Fibroblast of skin of abdomen (primary cell): Measurements from ENCODE around the gene RSRC1.
A peak's percentile ranks its signal among the peaks of the same experiment; 100 is the strongest.
"Not testable (repeated sequence)": the region's sequence is repeated elsewhere in the genome, so short reads cannot be mapped to it uniquely, and the experiment has no call there.

Experiments used
- DNase-seq: peaks from one replicate; pipeline ENCODE4 v3.0.0-alpha.2; 2013

The RSRC1 gene

DNA sequence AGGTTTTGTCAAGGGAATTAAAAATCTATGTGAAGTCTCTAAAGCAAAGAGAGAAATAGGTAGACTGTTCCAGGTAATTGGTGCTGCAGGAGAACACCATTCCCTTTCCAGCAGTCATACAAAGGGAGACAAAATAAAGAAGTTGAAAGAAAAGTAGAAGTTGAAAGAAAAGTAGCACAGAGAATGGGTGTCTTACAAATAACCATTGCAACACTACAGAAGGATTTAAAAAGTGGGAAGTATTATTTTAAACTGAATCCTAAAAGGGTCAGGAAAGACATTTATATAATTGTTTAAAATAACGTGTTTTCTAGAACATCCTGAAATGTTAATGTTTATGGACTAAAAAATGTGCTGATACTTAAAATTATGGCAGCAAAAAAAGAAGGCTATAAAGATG lies 223.8 kb downstream of the RSRC1 start:
- DNase-seq, result no peak

DNA sequence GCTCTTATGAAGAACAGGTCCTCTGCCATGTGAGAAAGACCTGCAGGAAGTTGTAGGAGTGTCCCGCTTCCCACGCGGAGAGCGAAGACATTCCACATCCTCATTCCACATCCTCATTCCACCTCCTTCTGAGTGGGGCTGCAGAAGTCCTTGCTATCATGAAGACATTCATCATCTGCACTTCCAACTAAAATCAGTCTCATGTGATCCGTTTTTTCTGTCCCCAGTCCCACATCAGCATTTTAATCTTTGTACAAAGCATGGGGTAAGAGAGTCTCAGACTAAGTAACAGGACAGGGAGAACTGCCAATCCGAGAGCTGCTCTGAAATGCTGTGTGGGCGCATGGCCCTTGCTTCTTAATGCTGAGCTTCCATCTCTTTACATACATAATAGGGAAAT lies 227.2 kb downstream of the RSRC1 start:
- no peak for DNase-seq

DNA sequence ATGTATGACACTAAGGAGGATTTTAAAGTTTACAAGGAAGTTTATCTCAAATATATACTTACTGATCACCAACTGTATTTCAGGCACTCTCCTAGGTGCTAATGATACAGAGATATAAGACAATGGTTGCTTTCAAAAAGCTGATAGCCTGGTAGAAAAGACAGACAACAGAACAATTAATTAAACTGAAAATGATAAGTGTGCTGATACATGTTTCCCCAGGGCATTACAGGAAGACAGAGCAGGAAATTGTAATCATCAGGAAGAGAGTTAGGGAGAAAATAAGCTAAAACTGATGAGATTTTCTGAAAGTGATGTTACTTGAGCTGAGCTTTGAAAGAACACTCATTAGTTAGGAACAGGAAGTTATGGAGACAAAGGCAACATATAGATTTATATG lies 229.7 kb downstream of the RSRC1 start:
- no peak for DNase-seq

DNA sequence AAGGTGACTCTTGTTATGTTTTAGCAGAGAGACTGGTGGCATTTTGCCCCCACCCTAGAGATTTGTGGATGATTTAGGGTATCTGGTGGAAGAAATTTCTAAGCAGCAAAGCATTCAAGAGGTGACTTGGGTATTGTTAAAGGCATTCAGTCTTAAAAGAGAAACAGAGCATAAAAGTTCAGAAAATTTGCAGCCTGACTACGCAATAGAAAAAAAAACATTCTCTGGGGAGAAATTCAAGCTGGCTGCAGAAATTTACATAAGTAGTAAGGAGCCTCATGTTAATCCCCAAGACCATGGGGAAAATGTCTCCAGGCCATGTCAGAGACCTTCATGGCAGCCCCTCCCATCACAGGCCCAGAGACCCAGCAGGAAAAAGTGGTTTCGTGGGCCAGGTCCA lies 231.1 kb downstream of the RSRC1 start:
- DNase-seq, result not testable (repeated sequence)

GRCh38 chr3:158347966-158348365 lies 238.1 kb downstream of the RSRC1 start:
- peak; percentile 12 for DNase-seq

DNA sequence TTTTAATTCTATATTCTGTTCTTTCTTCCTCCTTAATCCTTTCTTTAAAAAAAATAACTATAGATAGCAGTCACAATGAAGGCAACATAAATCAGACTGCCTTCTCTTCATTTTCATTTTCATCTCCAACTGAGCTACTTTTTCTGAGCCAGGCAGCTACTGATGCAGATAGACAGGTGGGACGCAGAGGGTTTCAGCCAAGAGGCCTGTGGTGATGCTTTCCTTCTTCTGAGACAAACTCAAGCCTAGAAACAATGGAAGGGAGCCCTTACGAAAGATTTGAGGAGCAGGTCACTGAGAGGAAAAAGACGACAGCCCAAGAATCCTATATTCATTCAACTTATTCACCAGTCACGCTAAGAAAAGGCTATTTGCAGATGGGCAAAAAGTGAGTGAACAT lies 241.1 kb downstream of the RSRC1 start:
- no peak for DNase-seq

DNA sequence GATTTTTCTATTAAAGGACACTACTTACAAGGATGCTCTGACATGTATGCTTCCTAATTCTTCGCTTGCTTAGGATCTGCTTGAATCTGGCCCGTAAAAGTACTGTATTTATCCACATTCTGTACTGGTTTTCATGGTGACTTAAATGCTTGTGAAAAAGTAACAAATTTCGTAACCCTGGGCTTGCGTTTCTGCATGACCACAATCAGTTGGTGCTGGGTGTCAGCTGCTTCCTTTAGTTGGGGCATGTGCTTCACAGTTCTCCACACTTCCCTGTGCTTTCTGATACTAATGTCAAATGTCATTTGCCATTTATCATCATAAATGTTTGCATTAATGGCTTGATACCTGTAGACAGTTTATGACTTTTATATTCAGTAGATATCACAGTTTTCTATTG lies 242.7 kb downstream of the RSRC1 start:
- no peak for DNase-seq

DNA sequence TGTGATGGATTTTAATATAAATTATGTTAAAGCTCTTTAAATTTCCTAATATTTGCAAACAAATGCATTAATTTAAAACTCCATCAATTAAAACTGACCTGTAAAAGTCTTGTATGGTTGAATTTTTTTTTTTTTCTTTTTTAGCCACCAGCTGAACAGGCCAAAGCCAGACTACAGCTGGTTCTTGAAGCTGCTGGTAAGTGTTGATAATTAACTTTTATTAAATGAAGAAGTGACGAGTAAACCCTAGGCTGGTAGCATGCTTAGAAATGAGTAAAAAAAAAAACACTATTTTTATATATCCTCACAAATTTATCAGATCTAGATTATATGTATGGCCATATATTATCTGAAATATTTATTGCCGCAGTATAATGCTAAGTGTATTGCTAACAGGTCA lies 244.8 kb downstream of the RSRC1 start:
- DNase-seq, result no peak

- DNase-seq, result no peak
Observed at GRCh38 chr3:158355623-158356588, 246.0 kb downstream of the RSRC1 start.

- no peak for DNase-seq
Observed at GRCh38 chr3:158359339-158359738, 249.4 kb downstream of the RSRC1 start.

- DNase-seq, result no peak
Observed at GRCh38 chr3:158360756-158361448, 251.0 kb downstream of the RSRC1 start.

DNA sequence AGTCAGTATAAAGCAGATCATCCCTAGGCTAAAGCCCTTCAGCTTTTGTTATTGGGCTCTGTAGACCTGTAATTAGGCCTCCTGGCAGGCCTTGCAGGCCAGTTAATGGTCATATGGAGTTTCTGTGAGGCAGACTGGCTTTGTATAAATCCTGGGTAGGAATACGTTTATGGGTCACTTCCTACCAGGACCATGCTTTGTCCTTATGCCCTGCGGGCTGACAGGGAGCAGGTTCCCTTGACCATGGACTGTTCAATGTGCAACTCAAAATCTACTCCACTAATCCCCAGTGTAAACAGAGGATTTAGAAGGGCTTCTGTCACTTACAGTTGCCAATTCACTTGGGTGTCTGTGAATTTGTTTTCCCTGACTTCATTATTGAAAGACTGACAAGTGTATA lies 258.4 kb downstream of the RSRC1 start:
- DNase-seq, result no peak

DNA sequence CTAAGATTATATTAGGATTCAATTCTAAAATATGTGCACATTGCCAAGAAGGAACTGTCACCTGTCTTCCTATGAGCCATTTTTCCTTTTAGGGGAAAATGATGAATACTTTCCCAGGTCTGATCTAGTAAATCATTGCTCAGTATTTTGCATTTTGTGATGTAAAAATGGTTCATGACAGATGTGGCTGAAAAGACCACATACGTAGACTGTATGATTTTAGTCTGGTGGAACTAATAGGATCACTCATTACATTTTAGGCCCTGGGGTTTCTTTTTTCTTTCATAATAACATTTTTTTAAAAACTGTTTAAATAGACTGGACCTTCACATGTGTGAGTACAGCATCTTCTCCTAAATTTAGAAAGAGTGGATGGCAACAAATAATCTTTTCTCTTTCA lies 259.4 kb downstream of the RSRC1 start:
- DNase-seq, result no peak

GRCh38 chr3:158379517-158379916 lies 269.6 kb downstream of the RSRC1 start:
- DNase-seq, result no peak

DNA sequence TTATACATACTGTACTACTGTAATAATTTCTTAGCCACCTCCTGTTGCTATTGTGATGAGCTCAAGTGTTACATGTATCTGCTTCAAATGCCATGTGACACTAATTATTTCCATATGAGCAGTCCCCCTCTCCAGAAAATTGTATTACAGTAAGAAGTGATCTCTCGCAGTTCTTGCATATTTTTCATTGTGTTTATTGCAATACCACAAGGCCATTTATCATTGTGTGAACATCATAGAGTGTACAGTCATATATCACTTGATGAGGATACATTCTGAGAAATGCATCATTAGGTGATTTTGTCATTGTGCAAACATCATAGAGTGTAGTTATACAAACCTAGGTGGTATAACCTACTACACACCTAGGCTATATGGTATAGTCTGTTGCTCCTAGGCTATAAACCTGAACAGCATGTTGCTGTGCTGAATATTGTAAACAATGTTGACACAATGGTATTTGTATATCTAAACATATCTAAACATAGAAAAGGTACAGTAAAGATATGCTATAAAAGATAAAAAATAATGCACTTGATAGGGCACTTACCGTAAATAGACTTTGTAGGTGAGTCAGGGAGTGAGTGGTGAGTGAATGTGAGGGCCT lies 271.5 kb downstream of the RSRC1 start:
- peak; percentile 77 for DNase-seq

DNA sequence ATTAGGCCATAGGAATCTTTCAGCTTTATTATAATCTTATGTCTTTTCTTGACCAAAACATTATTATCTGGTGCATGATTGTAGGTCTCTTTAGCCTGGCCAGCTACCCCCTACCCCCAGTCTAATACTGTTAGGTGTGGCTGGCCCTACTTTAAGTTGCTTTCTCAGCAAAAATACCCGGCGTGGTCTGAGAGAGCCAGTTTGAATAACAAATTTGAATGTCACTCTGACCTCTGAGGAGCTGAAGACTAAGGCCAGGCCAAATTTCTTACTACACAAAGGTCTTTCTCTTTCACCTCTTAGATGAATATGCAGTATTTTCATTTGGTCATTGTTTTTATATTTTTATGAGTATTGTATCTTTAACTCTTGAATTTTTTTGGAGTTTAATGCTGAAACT lies 272.6 kb downstream of the RSRC1 start:
- no peak for DNase-seq

DNA sequence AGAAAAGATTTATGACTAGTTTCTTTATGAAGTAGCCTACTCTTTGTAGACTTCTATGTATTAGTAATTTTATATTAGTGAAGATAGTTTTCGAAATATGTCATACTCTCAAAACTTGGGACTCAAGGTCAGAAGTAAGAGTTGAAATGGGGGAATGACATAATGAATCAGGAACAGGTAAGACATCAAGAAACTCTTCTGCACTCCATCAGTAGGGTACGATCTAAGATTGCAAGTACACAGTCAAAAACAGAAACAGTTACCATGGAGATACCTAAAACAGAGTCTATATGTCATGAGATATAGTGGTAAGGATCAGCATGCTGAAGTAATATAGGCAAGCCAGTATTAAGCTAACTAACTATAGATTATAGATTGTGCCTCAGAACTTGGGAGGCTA lies 274.1 kb downstream of the RSRC1 start:
- DNase-seq, result no peak

DNA sequence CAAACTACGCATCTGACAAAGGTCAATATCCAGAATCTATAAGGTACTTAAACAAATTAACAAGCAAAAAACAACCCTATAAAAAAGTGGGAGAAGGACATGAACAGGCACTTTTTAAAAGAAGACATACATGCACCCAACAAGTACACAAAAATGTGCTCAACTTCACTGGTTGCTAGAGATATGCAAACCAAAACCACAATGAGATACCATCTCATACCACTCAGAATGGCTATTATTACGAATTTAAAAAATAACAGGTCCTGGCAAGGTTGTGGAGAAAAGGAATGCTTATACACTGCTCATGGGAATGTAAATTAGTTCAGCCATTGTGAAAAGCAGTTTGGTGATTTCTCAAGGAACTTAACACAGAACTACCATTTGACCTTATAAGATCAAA lies 285.5 kb downstream of the RSRC1 start:
- DNase-seq, result peak; percentile 4

DNA sequence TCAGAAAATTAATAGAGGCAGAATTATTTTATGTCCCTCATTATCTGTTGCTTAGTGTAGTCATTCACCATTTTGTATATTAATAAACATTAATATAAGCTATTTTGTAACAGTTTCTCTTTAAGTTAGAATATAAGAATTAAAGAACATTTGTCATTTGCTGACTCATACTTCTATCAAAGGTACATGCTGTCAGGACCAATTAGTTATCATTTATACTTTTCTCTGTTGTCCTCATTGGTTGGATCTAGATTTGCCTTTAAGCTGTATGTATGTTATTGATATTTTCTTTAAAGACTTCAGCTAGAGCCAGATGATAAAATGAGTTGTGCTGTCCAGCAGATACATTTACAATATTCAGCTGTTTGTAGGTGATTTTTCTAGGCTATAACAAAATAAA lies 292.7 kb downstream of the RSRC1 start:
- no peak for DNase-seq

- no peak for DNase-seq
Observed at GRCh38 chr3:158403013-158403412, 293.1 kb downstream of the RSRC1 start.

DNA sequence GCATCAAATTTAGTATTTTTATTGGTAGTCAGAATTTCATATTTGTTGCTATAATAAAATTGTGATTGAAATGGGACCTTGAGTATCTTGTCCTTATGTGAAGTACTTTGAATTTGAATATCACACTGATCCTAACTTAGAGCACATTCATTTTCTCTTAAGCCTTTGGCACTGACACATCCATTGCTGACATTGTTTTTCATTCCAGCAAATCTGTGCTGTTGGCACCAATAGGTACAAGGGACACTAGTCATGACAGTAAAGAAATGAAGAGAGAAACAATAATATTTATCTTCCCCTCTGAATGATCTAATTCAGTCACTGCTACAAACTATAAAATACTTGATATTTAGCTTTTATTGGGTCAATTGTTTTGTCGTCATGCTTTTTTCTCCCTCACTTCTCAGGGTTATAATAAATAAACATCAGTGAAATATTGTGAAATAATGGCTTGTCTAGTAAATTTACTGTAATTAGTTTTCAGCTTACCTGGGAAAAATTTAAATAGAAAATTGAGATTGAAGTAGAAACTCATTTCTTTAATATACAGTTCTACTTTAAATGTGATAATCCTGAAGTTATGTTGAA lies 294.3 kb downstream of the RSRC1 start:
- DNase-seq, result no peak

- no peak for DNase-seq
Observed at GRCh38 chr3:158405507-158405906, 295.6 kb downstream of the RSRC1 start.

DNA sequence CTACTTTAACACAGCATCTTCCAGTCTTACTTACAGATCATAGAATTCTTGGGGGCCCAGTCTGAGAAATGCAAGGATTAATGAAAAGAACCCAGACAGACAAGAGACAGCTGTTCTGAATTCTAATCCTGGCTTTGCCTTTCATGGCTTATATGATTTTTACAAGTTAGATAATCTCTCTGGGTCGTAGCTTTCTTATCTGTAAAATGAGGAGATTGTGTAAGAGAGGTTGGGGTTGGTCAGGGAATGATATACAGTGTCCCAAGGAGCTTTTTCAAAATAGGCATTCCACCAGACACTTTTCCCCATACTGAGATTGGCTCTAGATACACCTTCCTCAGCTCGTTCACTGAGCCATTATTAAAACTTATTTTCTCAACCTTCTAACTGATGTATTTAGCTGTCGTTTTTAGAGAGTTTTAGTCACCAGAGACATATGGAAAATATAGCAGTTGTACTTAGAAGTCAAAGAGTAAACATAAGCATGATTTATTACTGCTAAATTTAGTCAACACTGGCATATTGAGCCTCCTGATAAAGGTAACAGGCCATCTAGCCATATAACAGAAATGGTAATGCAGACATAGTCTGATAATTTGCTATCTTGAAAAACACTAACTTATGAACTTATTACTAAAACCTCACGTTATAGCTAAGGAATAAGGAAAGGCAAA lies 298.1 kb downstream of the RSRC1 start:
- no peak for DNase-seq
